ENCODE results near the gene IMPG1.

IMPG1 gene

GRCh38 chr6:75968143-75968542 lies 104.3 kb downstream of the IMPG1 start:
- DNase-seq (ENCODE audit: low read depth), result no peak
- H3K4me3 ChIP-seq (ENCODE audit: low read depth, low read length), result no peak overlapping the region
- TF ChIP-seq CTCF (IDR thresholded peaks at IDR 0.05; ENCODE audit: low read depth, low read length) (no peak), MYC (IDR thresholded peaks at IDR 0.05; ENCODE audit: low read depth, low read length) (no peak), POLR2A (IDR thresholded peaks at IDR 0.05; ENCODE audit: extremely low read depth, insufficient read length) (no peak), MAX (IDR thresholded peaks at IDR 0.05; ENCODE audit: low read depth, low read length) (no peak)

- TF ChIP-seq POLR2A (IDR thresholded peaks at IDR 0.05; ENCODE audit: extremely low read depth, insufficient read length) (no peak), MYC (IDR thresholded peaks at IDR 0.05; ENCODE audit: low read depth, low read length) (no peak), MAX (IDR thresholded peaks at IDR 0.05; ENCODE audit: low read depth, low read length) (no peak), CTCF (IDR thresholded peaks at IDR 0.05; ENCODE audit: low read depth, low read length) (no peak)
- no peak overlapping the region for H3K4me3 ChIP-seq (ENCODE audit: low read depth, low read length)
- DNase-seq (ENCODE audit: low read depth), result no peak
Measured at GRCh38 chr6:75963569-75963968, 108.9 kb downstream of the IMPG1 start.

- H3K4me3 ChIP-seq (ENCODE audit: low read depth, low read length), result no peak overlapping the region
- TF ChIP-seq POLR2A (IDR thresholded peaks at IDR 0.05; ENCODE audit: extremely low read depth, insufficient read length) (no peak), CTCF (IDR thresholded peaks at IDR 0.05; ENCODE audit: low read depth, low read length) (no peak), MYC (IDR thresholded peaks at IDR 0.05; ENCODE audit: low read depth, low read length) (no peak), MAX (IDR thresholded peaks at IDR 0.05; ENCODE audit: low read depth, low read length) (no peak)
- DNase-seq (ENCODE audit: low read depth), result no peak
Measured at GRCh38 chr6:75952128-75952527, 120.3 kb downstream of the IMPG1 start.

- H3K4me3 ChIP-seq (ENCODE audit: low read depth, low read length), result no peak overlapping the region
- TF ChIP-seq MAX (IDR thresholded peaks at IDR 0.05; ENCODE audit: low read depth, low read length) (no peak), CTCF (IDR thresholded peaks at IDR 0.05; ENCODE audit: low read depth, low read length) (no peak), MYC (IDR thresholded peaks at IDR 0.05; ENCODE audit: low read depth, low read length) (no peak), POLR2A (IDR thresholded peaks at IDR 0.05; ENCODE audit: extremely low read depth, insufficient read length) (no peak)
- no peak for DNase-seq (ENCODE audit: low read depth)
Measured at GRCh38 chr6:75947935-75948334, 124.5 kb downstream of the IMPG1 start.

GRCh38 chr6:75946146-75946831 lies 126.2 kb downstream of the IMPG1 start:
- TF ChIP-seq CTCF (IDR thresholded peaks at IDR 0.05; ENCODE audit: low read depth, low read length), result no peak
- no peak for TF ChIP-seq MAX (IDR thresholded peaks at IDR 0.05; ENCODE audit: low read depth, low read length)
- TF ChIP-seq MYC (IDR thresholded peaks at IDR 0.05; ENCODE audit: low read depth, low read length), result no peak
- TF ChIP-seq POLR2A (IDR thresholded peaks at IDR 0.05; ENCODE audit: extremely low read depth, insufficient read length), result no peak
- no peak for DNase-seq (ENCODE audit: low read depth)
- no peak overlapping the region for H3K4me3 ChIP-seq (ENCODE audit: low read depth, low read length)
